ENCODE results near the gene INSRR. TPM values are rescaled to one million over a fixed set of nuclear protein-coding genes. Genes with fewer than 3 reads are reported as not detected.
A peak's percentile ranks its signal among the peaks of the same experiment; 100 is the strongest.

INSRR gene
- total RNA-seq, 4 donors from 2014 or later, result not detected

GRCh38 chr1:156860113-156860627 lies 1.3 kb upstream of the INSRR start:
- intact Hi-C loops (cut with DNase I), result loop anchor here (5.0 kb wide), 1 partner anchor 48 kb away; no protein-coding TSS in a partner anchor
- peak overlapping the region; percentile 37 to 52 (median 40) for H3K4me3 ChIP-seq
- no peaks in the 10 kb centered on the region for H3K9me3 ChIP-seq
- H3K27me3 ChIP-seq, result peaks cover 0 to 82% (median 39%) of the 10 kb centered on the region in 4 donors
- TF ChIP-seq POLR2A (IDR thresholded peaks at IDR 0.05; ENCODE audit: low read depth), result no peak
- TF ChIP-seq EP300 (IDR thresholded peaks at IDR 0.05), result no peak
- TF ChIP-seq POLR2AphosphoS5 (IDR thresholded peaks at IDR 0.05), result no peak
- peak; percentile 57 to 75 (median 70) for TF ChIP-seq CTCF (IDR thresholded peaks at IDR 0.05)
- 1% methylated on average over 25 of the region's 35 CpGs for WGBS
- H3K27ac ChIP-seq (replicated peaks in 1 of 4), result no peak overlapping the region
- H3K4me1 ChIP-seq, result peaks cover 29 to 33% (median 32%) of the 10 kb centered on the region in 4 donors
- H3K36me3 ChIP-seq, result no peaks in the 10 kb centered on the region
- no peak for DNase-seq (ENCODE audit: extremely low spot score)

GRCh38 chr1:156859523-156860112 lies 701 bp upstream of the INSRR start:
- WGBS, result 13% methylated on average over 3 of the region's 33 CpGs
- Histone ChIP-seq H3K4me3 (peak overlapping the region; percentile 37 to 52 (median 40)), H3K27me3 (peaks cover 0 to 77% (median 39%) of the 10 kb centered on the region in 4 donors), H3K9me3 (no peaks in the 10 kb centered on the region), H3K27ac (replicated peaks in 1 of 4) (no peak overlapping the region), H3K4me1 (peaks cover 29 to 33% (median 32%) of the 10 kb centered on the region in 4 donors), H3K36me3 (no peaks in the 10 kb centered on the region)
- DNase-seq (ENCODE audit: extremely low spot score), result no peak
- TF ChIP-seq POLR2AphosphoS5 (IDR thresholded peaks at IDR 0.05) (no peak), POLR2A (IDR thresholded peaks at IDR 0.05; ENCODE audit: low read depth) (no peak), CTCF (IDR thresholded peaks at IDR 0.05) (no peak), EP300 (IDR thresholded peaks at IDR 0.05) (no peak)
- intact Hi-C loops (cut with DNase I), result loop anchor here (5.0 kb wide), 1 partner anchor 47 kb away; no protein-coding TSS in a partner anchor

GRCh38 chr1:156858555-156858956 lies 361 bp downstream of the INSRR start:
- no peaks in the 10 kb centered on the region for H3K9me3 ChIP-seq
- intact Hi-C loops (cut with DNase I), result no loop called here
- no peaks in the 10 kb centered on the region for H3K36me3 ChIP-seq
- H3K27ac ChIP-seq (replicated peaks in 1 of 4), result peak overlapping the region in 1 of 4 donors; percentile 7
- peaks cover 29 to 33% (median 32%) of the 10 kb centered on the region in 4 donors for H3K4me1 ChIP-seq
- TF ChIP-seq CTCF (IDR thresholded peaks at IDR 0.05) (no peak), EP300 (IDR thresholded peaks at IDR 0.05) (no peak), POLR2A (IDR thresholded peaks at IDR 0.05; ENCODE audit: low read depth) (no peak), POLR2AphosphoS5 (IDR thresholded peaks at IDR 0.05) (no peak)
- WGBS, result 35% methylated on average over 5 of the region's 5 CpGs
- H3K27me3 ChIP-seq, result peaks cover 0 to 66% (median 39%) of the 10 kb centered on the region in 4 donors
- no peak for DNase-seq (ENCODE audit: extremely low spot score)
- peak overlapping the region; percentile 37 to 52 (median 40) for H3K4me3 ChIP-seq

- Histone ChIP-seq H3K9me3 (no peaks in the 10 kb centered on the region), H3K27me3 (peaks cover 0 to 56% (median 35%) of the 10 kb centered on the region in 4 donors), H3K36me3 (no peaks in the 10 kb centered on the region), H3K4me1 (peaks cover 32 to 36% (median 33%) of the 10 kb centered on the region in 4 donors), H3K4me3 (no peak overlapping the region), H3K27ac (replicated peaks in 1 of 4) (no peak overlapping the region)
- intact Hi-C loops (cut with DNase I), result no loop called here
- TF ChIP-seq POLR2AphosphoS5 (IDR thresholded peaks at IDR 0.05) (no peak), CTCF (IDR thresholded peaks at IDR 0.05) (no peak)
- WGBS, result 81% methylated on average over 3 of the region's 3 CpGs
- DNase-seq (ENCODE audit: extremely low spot score), result no peak
These were observed 1.4 kb downstream of the INSRR start for GRCh38 chr1:156857532-156857931.

All from esophagus muscularis mucosa (tissue), 4 donors.